K562 (cell line): ENCODE measurements around the gene APLNR. TPM values are rescaled to one million over a fixed set of nuclear protein-coding genes. Genes with fewer than 3 reads are reported as not detected.
A peak's percentile ranks its signal among the peaks of the same experiment; 100 is the strongest.

Source experiments
- ATAC-seq: fragments of 200-7000 bp; cut with Tn5 transposase; 3 replicates; pipeline ENCODE4 v1.9.1; 2020; ENCODE audit warnings: moderate library complexity
- BruUV-seq: library from RNA; stranded (reverse); fragments of 400-500 nt; replicated peaks from 2 replicates; lab custom pipeline; 2021; lab: Mats Ljungman, UMichigan
- CTCF ChIA-PET: fragments of 300-600 bp; formaldehyde crosslinking; extraction: SDS; loops from one replicate; lab custom pipeline; 2021; ENCODE audit warnings: low intra/inter-chr PET ratio; lab: Yijun Ruan, JAX
- POLR2A ChIA-PET: fragments of 300-600, 350-650 bp; sonication (Branson Sonifier 250); formaldehyde crosslinking; extraction: SDS; loops from one replicate; lab custom pipeline; 2021; ENCODE audit warnings: antibody characterized with exemption, inconsistent platforms; lab: Yijun Ruan, JAX
- DNase-seq, 4 experiments: peaks; one replicate each; pipeline versions ENCODE4 v3.0.0 to v3.0.0-alpha.2; 2011 to 2018; ENCODE audit warnings: low spot score in 3 of 4, mixed read lengths in 3 of 4; ENCODE audit errors: extremely low read depth in 1 of 4
- FAIRE-seq: peaks from 2 replicates; lab custom pipeline; 2011; peaks lifted over from hg19 to GRCh38; lab: Jason Lieb, UNC
- H2AFZ ChIP-seq: 2 replicates; pipeline ENCODE4 v1.6.0; 2011; ENCODE audit warnings: low read depth, low read length, control low read depth, inconsistent platforms
- H3K27ac ChIP-seq: fragments of 200-600 bp; 3 replicates; pipeline ENCODE4 v1.8.0; 2011; ENCODE audit warnings: low read depth, mild to moderate bottlenecking, control low read depth, inconsistent platforms, low read length, moderate library complexity, mixed read lengths; ENCODE audit errors: extremely low read depth
- H3K27me3 ChIP-seq, 2 experiments: fragments of 300-600 bp in 1 of 2; 2 replicates in 1 of 2; 3 replicates in 1 of 2; pipeline versions ENCODE4 v1.6.0 to v1.8.0; 2011; ENCODE audit warnings: inconsistent platforms in 2 of 2, low read length in 2 of 2, mild to moderate bottlenecking in 1 of 2, mixed read lengths in 1 of 2, moderate library complexity in 1 of 2; ENCODE audit not compliant: control insufficient read depth in 2 of 2, insufficient read depth in 2 of 2
- H3K36me3 ChIP-seq: fragments of 300-600 bp; 3 replicates; pipeline ENCODE4 v1.8.0; 2011; ENCODE audit warnings: mild to moderate bottlenecking, low read length, inconsistent platforms; ENCODE audit not compliant: control insufficient read depth, insufficient read depth
- H3K4me1 ChIP-seq, 2 experiments: fragments of 200-600 bp in 1 of 2; replicated peaks in 1 of 2; 2 replicates in 1 of 2; 3 replicates in 1 of 2; pipeline versions ENCODE4 v1.5.1 to v1.8.0; 2011; ENCODE audit warnings: inconsistent platforms in 2 of 2, low read length in 2 of 2, mild to moderate bottlenecking in 1 of 2, mixed read lengths in 1 of 2, moderate library complexity in 1 of 2; ENCODE audit not compliant: control insufficient read depth in 2 of 2, insufficient read depth in 2 of 2
- H3K4me2 ChIP-seq: 2 replicates; pipeline ENCODE4 v1.6.1; 2011; ENCODE audit warnings: low read length, control low read depth, inconsistent platforms, mixed read lengths; ENCODE audit not compliant: insufficient read depth
- H3K4me3 ChIP-seq: fragments of 200-600 bp; sonication (generic), shearing (Covaris generic); 2 replicates; pipeline ENCODE4 v1.5.1; 2016; ENCODE audit warnings: control low read depth, inconsistent platforms
- H3K79me2 ChIP-seq: fragments of 200-600 bp; 3 replicates; pipeline ENCODE4 v1.8.0; 2011; ENCODE audit warnings: low read length, inconsistent platforms; ENCODE audit not compliant: control insufficient read depth, insufficient read depth
- H3K9ac ChIP-seq, 2 experiments: 2 replicates each; pipeline versions ENCODE4 v1.6.0 to v1.6.1; 2011; ENCODE audit warnings: low read depth in 2 of 2, low read length in 2 of 2, control low read depth in 1 of 2, inconsistent platforms in 1 of 2, mild to moderate bottlenecking in 1 of 2, mixed read lengths in 1 of 2; ENCODE audit not compliant: insufficient read depth in 1 of 2
- H3K9me1 ChIP-seq: one replicate; pipeline ENCODE4 v1.6.0; 2011; ENCODE audit warnings: inconsistent platforms, mild to moderate bottlenecking, low read length, moderate library complexity; ENCODE audit not compliant: control insufficient read depth, insufficient read depth
- H3K9me3 ChIP-seq: replicated peaks from 2 replicates; pipeline ENCODE4 v1.5.1; 2011; ENCODE audit warnings: low read depth, low read length, inconsistent platforms; ENCODE audit not compliant: control insufficient read depth, insufficient read depth
- H4K20me1 ChIP-seq: replicated peaks from 2 replicates; pipeline ENCODE4 v1.6.1; 2011; ENCODE audit warnings: low read length, inconsistent platforms, mixed read lengths; ENCODE audit not compliant: control insufficient read depth, insufficient read depth
- ATF6 ChIP-seq: sonication (generic); formaldehyde crosslinking; IDR thresholded peaks from 2 replicates; pipeline ENCODE4 v1.4.0; 2020; ENCODE audit warnings: mild to moderate bottlenecking, missing genetic modification reagents
- CBX3 ChIP-seq, 2 experiments: IDR thresholded peaks; 1 replicate in 1 of 2; 2 replicates in 1 of 2; pipeline ENCODE4 v1.6.1; 2012; ENCODE audit warnings: inconsistent platforms in 2 of 2, low read length in 2 of 2, borderline replicate concordance in 1 of 2, control low read depth in 1 of 2
- CREB3L1 ChIP-seq: fragments of 450-650 bp; IDR thresholded peaks from 2 replicates; pipeline ENCODE4 v1.6.1; 2014; ENCODE audit warnings: low read depth, mild to moderate bottlenecking, moderate library complexity, borderline replicate concordance
- CSDE1 ChIP-seq, 2 experiments: fragments of 450-650 bp; IDR thresholded peaks; 2 replicates each; pipeline ENCODE4 v1.6.1; 2016; ENCODE audit warnings: mild to moderate bottlenecking in 1 of 2
- FOXP4 ChIP-seq: sonication (generic); formaldehyde crosslinking; IDR thresholded peaks from 2 replicates; pipeline ENCODE4 v1.8.0; 2022; ENCODE audit warnings: mild to moderate bottlenecking, missing genetic modification reagents, borderline replicate concordance
- HMBOX1 ChIP-seq: sonication (generic); IDR thresholded peaks from 2 replicates; pipeline ENCODE4 v1.6.1; 2016
- NR2C2 ChIP-seq, 2 experiments: fragments of 200-800 bp in 1 of 2; sonication (Bioruptor generic) in 1 of 2; sonication (generic) in 1 of 2; formaldehyde crosslinking in 1 of 2; IDR thresholded peaks; 2 replicates each; pipeline versions ENCODE4 v1.6.1 to v1.8.0; 2016 to 2022; ENCODE audit warnings: mild to moderate bottlenecking in 1 of 2, missing compliant biosample characterization in 1 of 2, missing genetic modification characterization in 1 of 2, missing genetic modification reagents in 1 of 2
- RAD51 ChIP-seq: fragments of 450-650 bp; IDR thresholded peaks from 2 replicates; pipeline ENCODE4 v1.7.1; 2016; ENCODE audit warnings: low read depth, mild to moderate bottlenecking, borderline replicate concordance
- SMARCB1 ChIP-seq: IDR thresholded peaks from 2 replicates; pipeline ENCODE4 v1.6.1; 2011; ENCODE audit warnings: improper control_type of control experiment, low read depth; ENCODE audit not compliant: insufficient read length
- WGBS: fragments of 100-300 bp; shearing (Covaris generic); methylation state at CpG from one replicate; pipeline ENCODE4 v1.1.6; 2016; ENCODE audit warnings: low coverage, mixed read lengths; ENCODE audit not compliant: insufficient coverage; ENCODE audit errors: missing lambda C conversion rate; 5-methylcytosine and 5-hydroxymethylcytosine counted together
- in situ Hi-C: fragments of 300-500 bp; cut with MboI; formaldehyde crosslinking; loops from 4 replicates; pipeline ENCODE4 v1.15.0; 2018; ENCODE audit warnings: inconsistent platforms, mixed read lengths
- intact Hi-C: fragments of 100-400 bp; cut with micrococcal nuclease; formaldehyde crosslinking; loops from 2 replicates; pipeline ENCODE4 v1.14.2; 2022
- polyA plus RNA-seq, 8 experiments: library from polyadenylated mRNA; depleted of rRNA in 4 of 8; stranded (reverse) in 5 of 8; unstranded in 3 of 8; fragments of >200 nt; fragmentation: Nextera tagmentation in 2 of 8; fragmentation: Illumina TruSeq in 1 of 8; extraction: Ambion mirVana in 2 of 8; extraction: Trizol in 1 of 8; gene quantifications; 2 replicates each; pipeline versions ENCODE4 v1.2.1 to v1.2.3, GENCODE V29; 2011 to 2014; ENCODE audit warnings: inconsistent platforms in 1 of 8, missing spikeins in 1 of 8
- total RNA-seq, 7 experiments: library from RNA; depleted of rRNA in 6 of 7; stranded (reverse); fragments of >200 nt in 6 of 7; fragmentation: Illumina TruSeq in 2 of 7; extraction: Trizol in 2 of 7; gene quantifications; 2 replicates each; pipeline versions ENCODE4 v1.2.1 to v1.2.3, GENCODE V29; 2011 to 2021; ENCODE audit warnings: low replicate concordance in 1 of 7
- TF ChIP-seq, protein P1 (sequence below): fragments of 450-650 bp; IDR thresholded peaks from 2 replicates; pipeline ENCODE4 v1.6.1; 2016; ENCODE audit warnings: missing biosample characterization, missing genetic modification characterization

APLNR gene
- total and polyA plus RNA-seq, 9 of the 15 experiments (the other 6 are each of a cell fraction or from before 2014, with no cell fraction given): 0.15 to 2.0 (median 0.65) TPM

- TF ChIP-seq ATF6 (CRISPR knock-in tag) (no peak), CBX3 (IDR thresholded peaks at IDR 0.05; ENCODE audit: borderline replicate concordance in 1 of 2, low read length in 2 of 2) (no peak), RAD51 (peak; percentile 55; the same call in 1 of the 2 replicates), SMARCB1 (no peak), HMBOX1 (no peak)
Measured at GRCh38 chr11:57274904-57275498, 38.0 kb upstream of the APLNR start (continued).

DNA sequence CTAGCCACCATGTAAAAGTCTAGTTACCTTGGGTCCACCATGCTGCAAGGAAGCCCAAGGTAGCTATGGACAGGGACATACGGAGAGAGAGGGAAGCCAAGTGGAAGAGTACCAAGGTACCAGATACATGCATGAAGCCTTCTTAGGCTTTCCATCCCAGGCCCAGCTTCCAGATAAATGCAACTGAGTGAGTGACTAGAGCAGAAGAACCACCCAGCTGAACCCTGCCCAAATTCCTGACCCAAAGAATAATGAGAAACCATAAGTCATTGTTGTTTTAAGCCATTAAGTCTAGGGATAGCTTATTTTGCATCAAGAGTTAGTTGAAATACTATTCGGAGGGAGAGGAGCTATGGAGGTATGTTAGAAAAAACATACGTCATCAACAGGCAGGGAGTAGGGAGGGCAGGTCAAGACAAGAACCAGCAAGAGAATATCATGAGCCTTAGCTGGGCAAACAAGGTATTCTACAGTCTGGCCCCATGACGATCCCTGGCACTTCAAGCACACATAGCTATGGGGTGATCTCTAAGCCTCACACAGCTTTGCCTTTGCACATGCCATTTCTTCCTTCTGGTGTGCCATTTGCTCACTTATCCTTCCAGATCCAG, 36.5 kb upstream of the APLNR start:
- H3K27ac ChIP-seq: no peak overlapping the region
- no peaks in the 10 kb centered on the region for H3K9me1 ChIP-seq
- peaks cover 0 to 7% of the 10 kb centered on the region in 2 experiments; a peak in 4 of 5 replicates for H3K4me1 ChIP-seq
- no peak overlapping the region for H3K4me3 ChIP-seq
- H3K79me2 ChIP-seq: no peaks in the 10 kb centered on the region
- ATAC-seq (no peak), FAIRE-seq (no peak), DNase-seq (no peak)
- BruUV-seq: no TSS peak
- no peak overlapping the region for H2AFZ ChIP-seq
- no peak overlapping the region for H3K4me2 ChIP-seq
- 4% methylated on average over 4 of the region's 4 CpGs for WGBS
- no peaks in the 10 kb centered on the region for H4K20me1 ChIP-seq
- no peaks in the 10 kb centered on the region for H3K9me3 ChIP-seq
- ChIA-PET POLR2A (interaction anchor here (0.8 kb wide), 1 partner anchor 289 kb away, joined by 3 read pairs; no protein-coding TSS in a partner anchor), CTCF (interaction anchor here (0.6 kb wide), 1 partner anchor 28 kb away, joined by 3 read pairs; no protein-coding TSS in a partner anchor)
- H3K27me3 ChIP-seq: peaks cover 4 to 12% of the 10 kb centered on the region in 2 experiments; a peak in 4 of 5 replicates
- intact Hi-C loops (no loop called here), in situ Hi-C loops (loop anchor here (25.0 kb wide), 1 partner anchor 1336 kb away; the partner anchor contains the start of gene OR5I1)
- H3K9ac ChIP-seq: no peak overlapping the region
- H3K36me3 ChIP-seq: no peaks in the 10 kb centered on the region
- no peak for TF ChIP-seq NR2C2 (CRISPR knock-in tag; IDR thresholded peaks at IDR 0.05)
- TF ChIP-seq NR2C2 (tag; IDR thresholded peaks at IDR 0.05): no peak
- TF ChIP-seq FOXP4 (CRISPR knock-in tag): no peak
- TF ChIP-seq, protein P1, sequence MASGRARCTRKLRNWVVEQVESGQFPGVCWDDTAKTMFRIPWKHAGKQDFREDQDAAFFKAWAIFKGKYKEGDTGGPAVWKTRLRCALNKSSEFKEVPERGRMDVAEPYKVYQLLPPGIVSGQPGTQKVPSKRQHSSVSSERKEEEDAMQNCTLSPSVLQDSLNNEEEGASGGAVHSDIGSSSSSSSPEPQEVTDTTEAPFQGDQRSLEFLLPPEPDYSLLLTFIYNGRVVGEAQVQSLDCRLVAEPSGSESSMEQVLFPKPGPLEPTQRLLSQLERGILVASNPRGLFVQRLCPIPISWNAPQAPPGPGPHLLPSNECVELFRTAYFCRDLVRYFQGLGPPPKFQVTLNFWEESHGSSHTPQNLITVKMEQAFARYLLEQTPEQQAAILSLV (tag): no peak
- TF ChIP-seq CSDE1 (IDR thresholded peaks at IDR 0.05): no peak
- no peak for TF ChIP-seq CREB3L1
